ENCODE data around the gene PINK1. TPM values are rescaled to one million over a fixed set of nuclear protein-coding genes. Genes with fewer than 3 reads are reported as not detected.
A peak's percentile ranks its signal among the peaks of the same experiment; 100 is the strongest.

Gene PINK1
- total and polyA plus RNA-seq, 2 of the 13 experiments (the other 11 are each of a cell fraction or from before 2014, with no cell fraction given), result 15.3 to 16.1 TPM

GRCh38 chr1:20661207-20662109, 28.2 kb downstream of the PINK1 start, which contains the start of gene DDOST (continued):
- TF ChIP-seq MAF1 (CRISPR knock-in tag; IDR thresholded peaks at IDR 0.05; ENCODE audit: borderline replicate concordance), result no peak
- TF ChIP-seq, protein P1, sequence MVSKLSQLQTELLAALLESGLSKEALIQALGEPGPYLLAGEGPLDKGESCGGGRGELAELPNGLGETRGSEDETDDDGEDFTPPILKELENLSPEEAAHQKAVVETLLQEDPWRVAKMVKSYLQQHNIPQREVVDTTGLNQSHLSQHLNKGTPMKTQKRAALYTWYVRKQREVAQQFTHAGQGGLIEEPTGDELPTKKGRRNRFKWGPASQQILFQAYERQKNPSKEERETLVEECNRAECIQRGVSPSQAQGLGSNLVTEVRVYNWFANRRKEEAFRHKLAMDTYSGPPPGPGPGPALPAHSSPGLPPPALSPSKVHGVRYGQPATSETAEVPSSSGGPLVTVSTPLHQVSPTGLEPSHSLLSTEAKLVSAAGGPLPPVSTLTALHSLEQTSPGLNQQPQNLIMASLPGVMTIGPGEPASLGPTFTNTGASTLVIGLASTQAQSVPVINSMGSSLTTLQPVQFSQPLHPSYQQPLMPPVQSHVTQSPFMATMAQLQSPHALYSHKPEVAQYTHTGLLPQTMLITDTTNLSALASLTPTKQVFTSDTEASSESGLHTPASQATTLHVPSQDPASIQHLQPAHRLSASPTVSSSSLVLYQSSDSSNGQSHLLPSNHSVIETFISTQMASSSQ (IDR thresholded peaks at IDR 0.05; ENCODE audit: low read depth), result no peak
- TF ChIP-seq, protein P1 (CRISPR knock-in tag; IDR thresholded peaks at IDR 0.05; ENCODE audit: borderline replicate concordance), result no peak
- TF ChIP-seq, protein P2, sequence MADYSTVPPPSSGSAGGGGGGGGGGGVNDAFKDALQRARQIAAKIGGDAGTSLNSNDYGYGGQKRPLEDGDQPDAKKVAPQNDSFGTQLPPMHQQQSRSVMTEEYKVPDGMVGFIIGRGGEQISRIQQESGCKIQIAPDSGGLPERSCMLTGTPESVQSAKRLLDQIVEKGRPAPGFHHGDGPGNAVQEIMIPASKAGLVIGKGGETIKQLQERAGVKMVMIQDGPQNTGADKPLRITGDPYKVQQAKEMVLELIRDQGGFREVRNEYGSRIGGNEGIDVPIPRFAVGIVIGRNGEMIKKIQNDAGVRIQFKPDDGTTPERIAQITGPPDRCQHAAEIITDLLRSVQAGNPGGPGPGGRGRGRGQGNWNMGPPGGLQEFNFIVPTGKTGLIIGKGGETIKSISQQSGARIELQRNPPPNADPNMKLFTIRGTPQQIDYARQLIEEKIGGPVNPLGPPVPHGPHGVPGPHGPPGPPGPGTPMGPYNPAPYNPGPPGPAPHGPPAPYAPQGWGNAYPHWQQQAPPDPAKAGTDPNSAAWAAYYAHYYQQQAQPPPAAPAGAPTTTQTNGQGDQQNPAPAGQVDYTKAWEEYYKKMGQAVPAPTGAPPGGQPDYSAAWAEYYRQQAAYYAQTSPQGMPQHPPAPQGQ (CRISPR knock-in tag; IDR thresholded peaks at IDR 0.05; ENCODE audit: borderline replicate concordance), result no peak
- TF ChIP-seq ZNF343 (CRISPR knock-in tag; IDR thresholded peaks at IDR 0.05), result no peak
- TF ChIP-seq ZNF329 (CRISPR knock-in tag; IDR thresholded peaks at IDR 0.05; ENCODE audit: low read depth), result peak; percentile 35; the same call in 1 of the 2 replicates
- TF ChIP-seq ZNF160 (CRISPR knock-in tag; IDR thresholded peaks at IDR 0.05), result 0 out of 2 replicates have a peak, but pooled peaks have one; percentile 13
- no peak for TF ChIP-seq TEAD2 (CRISPR knock-in tag; IDR thresholded peaks at IDR 0.05)
- TF ChIP-seq ARID2 (CRISPR knock-in tag; IDR thresholded peaks at IDR 0.05; ENCODE audit: borderline replicate concordance), result peak; percentile 81
- TF ChIP-seq SIN3B (IDR thresholded peaks at IDR 0.05; ENCODE audit: low read length), result no peak; the same call in none of the 2 replicates
- TF ChIP-seq FOXK2 (IDR thresholded peaks at IDR 0.05), result no peak
- TF ChIP-seq SAFB2 (CRISPR knock-in tag; IDR thresholded peaks at IDR 0.05; ENCODE audit: borderline replicate concordance, low read depth), result no peak; the same call in 1 of the 2 replicates
- peak; percentile 44 for TF ChIP-seq PPARG (CRISPR knock-in tag; conservative IDR thresholded peaks at IDR 0.05)
- no peak for TF ChIP-seq ATF6 (CRISPR knock-in tag; conservative IDR thresholded peaks at IDR 0.05)
- peak; percentile 91 for TF ChIP-seq ZFY (CRISPR knock-in tag; IDR thresholded peaks at IDR 0.05)
- TF ChIP-seq ZC3H4 (CRISPR knock-in tag; IDR thresholded peaks at IDR 0.05; ENCODE audit: borderline replicate concordance), result no peak; the same call in 1 of the 2 replicates
- TF ChIP-seq GABPB1 (CRISPR knock-in tag; IDR thresholded peaks at IDR 0.05), result peak; percentile 99
- TF ChIP-seq EP300 (IDR thresholded peaks at IDR 0.05; ENCODE audit: low read depth in 2 of 2, low read length in 2 of 2), result no peak
- TF ChIP-seq EP300 (CRISPR knock-in tag; IDR thresholded peaks at IDR 0.05; ENCODE audit: borderline replicate concordance), result 0 out of 2 replicates have a peak, but pooled peaks have one; percentile 16
- TF ChIP-seq NR2F6 (IDR thresholded peaks at IDR 0.05), result no peak
- no peak for TF ChIP-seq NR2F6 (CRISPR knock-in tag; IDR thresholded peaks at IDR 0.05)

Measured in HepG2 (cell line).